ENCODE measurements around the gene SLC4A2.

SLC4A2 gene

GRCh38 chr7:151095123-151095797 is 35.9 kb downstream of the SLC4A2 start:
- Histone ChIP-seq H3K4me1 (ENCODE audit: low read length) (no peaks in the 10 kb centered on the region), H3K27ac (ENCODE audit: low read length) (no peak overlapping the region), H3K4me3 (ENCODE audit: low read length) (no peak overlapping the region), H3K9me2 (replicated peaks; ENCODE audit: insufficient read depth, low read length) (no peaks in the 10 kb centered on the region), H3K4me2 (ENCODE audit: low read depth, low read length) (no peak overlapping the region), H3K27me3 (replicated peaks; ENCODE audit: insufficient read depth, low read length) (no peaks in the 10 kb centered on the region), H4K20me1 (ENCODE audit: insufficient read depth, low read length) (0 out of 2 replicates have a peak, but pooled peaks cover 13% of the 10 kb centered on the region), H3F3A (ENCODE audit: insufficient read depth, low read length) (no peaks in the 10 kb centered on the region), H3K79me2 (ENCODE audit: low read length) (peaks cover 95% of the 10 kb centered on the region), H2AFZ (ENCODE audit: low read length) (no peak overlapping the region), H3K9me3 (replicated peaks; ENCODE audit: insufficient read depth, low read length) (no peaks in the 10 kb centered on the region), H3K9ac (ENCODE audit: low read length) (no peak overlapping the region), H3K36me3 (replicated peaks; ENCODE audit: insufficient read depth, low read length) (no peaks in the 10 kb centered on the region)
- no peak for DNase-seq
- no peak for TF ChIP-seq EZH2 (optimal IDR thresholded peaks at IDR 0.05; ENCODE audit: low read depth, low read length)
- TF ChIP-seq CTCF (IDR thresholded peaks at IDR 0.05; ENCODE audit: low read length): no peak
- no peak for TF ChIP-seq EZH2phosphoT487 (IDR thresholded peaks at IDR 0.05; ENCODE audit: low read length)

- Histone ChIP-seq H3K4me3 (ENCODE audit: low read length) (no peak overlapping the region), H3K9me2 (replicated peaks; ENCODE audit: insufficient read depth, low read length) (no peaks in the 10 kb centered on the region), H3K27me3 (replicated peaks; ENCODE audit: insufficient read depth, low read length) (no peaks in the 10 kb centered on the region), H3K27ac (ENCODE audit: low read length) (no peak overlapping the region), H3K9me3 (replicated peaks; ENCODE audit: insufficient read depth, low read length) (no peaks in the 10 kb centered on the region), H3K79me2 (ENCODE audit: low read length) (peaks cover 97% of the 10 kb centered on the region), H3K9ac (ENCODE audit: low read length) (no peak overlapping the region), H4K20me1 (ENCODE audit: insufficient read depth, low read length) (0 out of 2 replicates have a peak, but pooled peaks cover 13% of the 10 kb centered on the region), H2AFZ (ENCODE audit: low read length) (no peak overlapping the region), H3K36me3 (replicated peaks; ENCODE audit: insufficient read depth, low read length) (no peaks in the 10 kb centered on the region), H3K4me2 (ENCODE audit: low read depth, low read length) (no peak overlapping the region), H3F3A (ENCODE audit: insufficient read depth, low read length) (no peaks in the 10 kb centered on the region), H3K4me1 (ENCODE audit: low read length) (no peaks in the 10 kb centered on the region)
- no peak for DNase-seq
- TF ChIP-seq EZH2 (optimal IDR thresholded peaks at IDR 0.05; ENCODE audit: low read depth, low read length) (no peak), EZH2phosphoT487 (IDR thresholded peaks at IDR 0.05; ENCODE audit: low read length) (no peak), CTCF (IDR thresholded peaks at IDR 0.05; ENCODE audit: low read length) (no peak)
Measured at GRCh38 chr7:151095828-151096475, 36.6 kb downstream of the SLC4A2 start.

GRCh38 chr7:151099486-151100211 is 40.3 kb downstream of the SLC4A2 start:
- H3F3A ChIP-seq (ENCODE audit: insufficient read depth, low read length): no peaks in the 10 kb centered on the region
- no peaks in the 10 kb centered on the region for H3K9me2 ChIP-seq (replicated peaks; ENCODE audit: insufficient read depth, low read length)
- no peaks in the 10 kb centered on the region for H3K36me3 ChIP-seq (replicated peaks; ENCODE audit: insufficient read depth, low read length)
- no peak for TF ChIP-seq EZH2 (optimal IDR thresholded peaks at IDR 0.05; ENCODE audit: low read depth, low read length)
- TF ChIP-seq CTCF (IDR thresholded peaks at IDR 0.05; ENCODE audit: low read length): no peak
- no peak for TF ChIP-seq EZH2phosphoT487 (IDR thresholded peaks at IDR 0.05; ENCODE audit: low read length)
- DNase-seq: no peak
- H4K20me1 ChIP-seq (ENCODE audit: insufficient read depth, low read length): 0 out of 2 replicates have a peak, but pooled peaks cover 5% of the 10 kb centered on the region
- no peak overlapping the region for H3K9ac ChIP-seq (ENCODE audit: low read length)
- H3K4me1 ChIP-seq (ENCODE audit: low read length): no peaks in the 10 kb centered on the region
- no peak overlapping the region for H3K4me2 ChIP-seq (ENCODE audit: low read depth, low read length)
- no peak overlapping the region for H3K27ac ChIP-seq (ENCODE audit: low read length)
- no peak overlapping the region for H3K4me3 ChIP-seq (ENCODE audit: low read length)
- H3K27me3 ChIP-seq (replicated peaks; ENCODE audit: insufficient read depth, low read length): no peaks in the 10 kb centered on the region
- no peak overlapping the region for H2AFZ ChIP-seq (ENCODE audit: low read length)
- peaks cover 93% of the 10 kb centered on the region for H3K79me2 ChIP-seq (ENCODE audit: low read length)
- H3K9me3 ChIP-seq (replicated peaks; ENCODE audit: insufficient read depth, low read length): no peaks in the 10 kb centered on the region

Measured in MM.1S (cell line).